Loucy (cell line): ENCODE measurements around the gene SLC15A5.

Experiments
- CTCF ChIP-seq: fragments of 200-600 bp; sonication (generic); conservative IDR thresholded peaks from 2 replicates; pipeline ENCODE4 v1.5.1; 2014; ENCODE audit warnings: mild to moderate bottlenecking, antibody characterized with exemption, low read length
- EZH2phosphoT487 ChIP-seq: fragments of 200-600 bp; IDR thresholded peaks from 2 replicates; pipeline ENCODE4 v1.6.1; 2018; ENCODE audit warnings: antibody characterized with exemption, mild to moderate bottlenecking, moderate library complexity, borderline replicate concordance

- TF ChIP-seq CTCF: no peak
- TF ChIP-seq EZH2phosphoT487: no peak
Observed at GRCh38 chr12:16198884-16199283, 78.6 kb downstream of the SLC15A5 start.
